ENCODE measurements around the gene CCDC141.

Gene CCDC141

GRCh38 chr2:178836807-178837206, 213.1 kb downstream of the CCDC141 start:
- no peak overlapping the region for H3K9ac ChIP-seq (ENCODE audit: low read depth in 1 of 2, low read length in 2 of 2)
- no peak overlapping the region for H3K4me3 ChIP-seq (ENCODE audit: low read length in 2 of 2)
- H3K9me3 ChIP-seq (ENCODE audit: control insufficient read depth in 2 of 2, low read length in 2 of 2) = no peaks in the 10 kb centered on the region
- no peaks in the 10 kb centered on the region for H3K27me3 ChIP-seq (ENCODE audit: control insufficient read depth in 2 of 2, insufficient read depth in 2 of 2, low read length in 2 of 2)
- no peaks in the 10 kb centered on the region for H3K4me1 ChIP-seq (ENCODE audit: control insufficient read depth in 2 of 2, insufficient read depth in 2 of 2, low read length in 2 of 2)
- no peak overlapping the region for H3K27ac ChIP-seq (ENCODE audit: low read depth in 2 of 2, low read length in 2 of 2)
- no peaks in the 10 kb centered on the region for H3K36me3 ChIP-seq (ENCODE audit: control insufficient read depth in 2 of 2, insufficient read depth in 2 of 2, low read length in 2 of 2)

- H3K27me3 ChIP-seq (ENCODE audit: control insufficient read depth in 2 of 2, insufficient read depth in 2 of 2, low read length in 2 of 2) = no peaks in the 10 kb centered on the region
- H3K27ac ChIP-seq (ENCODE audit: low read depth in 2 of 2, low read length in 2 of 2) = no peak overlapping the region
- H3K9me3 ChIP-seq (ENCODE audit: control insufficient read depth in 2 of 2, low read length in 2 of 2) = no peaks in the 10 kb centered on the region
- no peak overlapping the region for H3K9ac ChIP-seq (ENCODE audit: low read depth in 1 of 2, low read length in 2 of 2)
- no peaks in the 10 kb centered on the region for H3K4me1 ChIP-seq (ENCODE audit: control insufficient read depth in 2 of 2, insufficient read depth in 2 of 2, low read length in 2 of 2)
- no peak overlapping the region for H3K4me3 ChIP-seq (ENCODE audit: low read length in 2 of 2)
- H3K36me3 ChIP-seq (ENCODE audit: control insufficient read depth in 2 of 2, insufficient read depth in 2 of 2, low read length in 2 of 2) = no peaks in the 10 kb centered on the region
Measured at GRCh38 chr2:178834086-178834485, 215.9 kb downstream of the CCDC141 start.

- no peaks in the 10 kb centered on the region for H3K36me3 ChIP-seq (ENCODE audit: control insufficient read depth in 2 of 2, insufficient read depth in 2 of 2, low read length in 2 of 2)
- no peak overlapping the region for H3K4me3 ChIP-seq (ENCODE audit: low read length in 2 of 2)
- H3K4me1 ChIP-seq (ENCODE audit: control insufficient read depth in 2 of 2, insufficient read depth in 2 of 2, low read length in 2 of 2) = no peaks in the 10 kb centered on the region
- H3K9me3 ChIP-seq (ENCODE audit: control insufficient read depth in 2 of 2, low read length in 2 of 2) = no peaks in the 10 kb centered on the region
- no peak overlapping the region for H3K9ac ChIP-seq (ENCODE audit: low read depth in 1 of 2, low read length in 2 of 2)
- H3K27me3 ChIP-seq (ENCODE audit: control insufficient read depth in 2 of 2, insufficient read depth in 2 of 2, low read length in 2 of 2) = no peaks in the 10 kb centered on the region
- no peak overlapping the region for H3K27ac ChIP-seq (ENCODE audit: low read depth in 2 of 2, low read length in 2 of 2)
Measured at GRCh38 chr2:178833382-178833781, 216.6 kb downstream of the CCDC141 start.

- Histone ChIP-seq H3K9me3 (ENCODE audit: control insufficient read depth in 2 of 2, low read length in 2 of 2) (no peaks in the 10 kb centered on the region), H3K4me3 (ENCODE audit: low read length in 2 of 2) (no peak overlapping the region), H3K36me3 (ENCODE audit: control insufficient read depth in 2 of 2, insufficient read depth in 2 of 2, low read length in 2 of 2) (no peaks in the 10 kb centered on the region), H3K9ac (ENCODE audit: low read depth in 1 of 2, low read length in 2 of 2) (no peak overlapping the region), H3K4me1 (ENCODE audit: control insufficient read depth in 2 of 2, insufficient read depth in 2 of 2, low read length in 2 of 2) (no peaks in the 10 kb centered on the region), H3K27ac (ENCODE audit: low read depth in 2 of 2, low read length in 2 of 2) (no peak overlapping the region), H3K27me3 (ENCODE audit: control insufficient read depth in 2 of 2, insufficient read depth in 2 of 2, low read length in 2 of 2) (no peaks in the 10 kb centered on the region)
Measured at GRCh38 chr2:178830451-178830850, 219.5 kb downstream of the CCDC141 start.

GRCh38 chr2:178829981-178830380, 220.0 kb downstream of the CCDC141 start:
- H3K36me3 ChIP-seq (ENCODE audit: control insufficient read depth in 2 of 2, insufficient read depth in 2 of 2, low read length in 2 of 2) = no peaks in the 10 kb centered on the region
- H3K4me1 ChIP-seq (ENCODE audit: control insufficient read depth in 2 of 2, insufficient read depth in 2 of 2, low read length in 2 of 2) = no peaks in the 10 kb centered on the region
- H3K27me3 ChIP-seq (ENCODE audit: control insufficient read depth in 2 of 2, insufficient read depth in 2 of 2, low read length in 2 of 2) = no peaks in the 10 kb centered on the region
- no peak overlapping the region for H3K9ac ChIP-seq (ENCODE audit: low read depth in 1 of 2, low read length in 2 of 2)
- H3K9me3 ChIP-seq (ENCODE audit: control insufficient read depth in 2 of 2, low read length in 2 of 2) = no peaks in the 10 kb centered on the region
- H3K4me3 ChIP-seq (ENCODE audit: low read length in 2 of 2) = no peak overlapping the region
- H3K27ac ChIP-seq (ENCODE audit: low read depth in 2 of 2, low read length in 2 of 2) = no peak overlapping the region

- Histone ChIP-seq H3K4me3 (ENCODE audit: low read length in 2 of 2) (no peak overlapping the region), H3K27ac (ENCODE audit: low read depth in 2 of 2, low read length in 2 of 2) (no peak overlapping the region), H3K27me3 (ENCODE audit: control insufficient read depth in 2 of 2, insufficient read depth in 2 of 2, low read length in 2 of 2) (no peaks in the 10 kb centered on the region), H3K9ac (ENCODE audit: low read depth in 1 of 2, low read length in 2 of 2) (no peak overlapping the region), H3K9me3 (ENCODE audit: control insufficient read depth in 2 of 2, low read length in 2 of 2) (no peaks in the 10 kb centered on the region), H3K36me3 (ENCODE audit: control insufficient read depth in 2 of 2, insufficient read depth in 2 of 2, low read length in 2 of 2) (no peaks in the 10 kb centered on the region), H3K4me1 (ENCODE audit: control insufficient read depth in 2 of 2, insufficient read depth in 2 of 2, low read length in 2 of 2) (no peaks in the 10 kb centered on the region)
Measured at GRCh38 chr2:178829299-178829960, 220.5 kb downstream of the CCDC141 start.

GRCh38 chr2:178828486-178828881, 221.5 kb downstream of the CCDC141 start:
- H3K9ac ChIP-seq (ENCODE audit: low read depth in 1 of 2, low read length in 2 of 2) = no peak overlapping the region
- H3K27ac ChIP-seq (ENCODE audit: low read depth in 2 of 2, low read length in 2 of 2) = no peak overlapping the region

GRCh38 chr2:178827739-178828485, 222.0 kb downstream of the CCDC141 start:
- no peaks in the 10 kb centered on the region for H3K36me3 ChIP-seq (ENCODE audit: control insufficient read depth in 2 of 2, insufficient read depth in 2 of 2, low read length in 2 of 2)
- no peaks in the 10 kb centered on the region for H3K9me3 ChIP-seq (ENCODE audit: control insufficient read depth in 2 of 2, low read length in 2 of 2)
- no peaks in the 10 kb centered on the region for H3K4me1 ChIP-seq (ENCODE audit: control insufficient read depth in 2 of 2, insufficient read depth in 2 of 2, low read length in 2 of 2)
- H3K4me3 ChIP-seq (ENCODE audit: low read length in 2 of 2) = no peak overlapping the region
- H3K27ac ChIP-seq (ENCODE audit: low read depth in 2 of 2, low read length in 2 of 2) = no peak overlapping the region
- H3K9ac ChIP-seq (ENCODE audit: low read depth in 1 of 2, low read length in 2 of 2) = no peak overlapping the region
- H3K27me3 ChIP-seq (ENCODE audit: control insufficient read depth in 2 of 2, insufficient read depth in 2 of 2, low read length in 2 of 2) = no peaks in the 10 kb centered on the region

More at GRCh38 chr2:178828486-178828881, 221.5 kb downstream of the CCDC141 start:
- no peaks in the 10 kb centered on the region for H3K36me3 ChIP-seq (ENCODE audit: control insufficient read depth in 2 of 2, insufficient read depth in 2 of 2, low read length in 2 of 2)
- no peaks in the 10 kb centered on the region for H3K9me3 ChIP-seq (ENCODE audit: control insufficient read depth in 2 of 2, low read length in 2 of 2)
- H3K4me3 ChIP-seq (ENCODE audit: low read length in 2 of 2) = no peak overlapping the region
- no peaks in the 10 kb centered on the region for H3K4me1 ChIP-seq (ENCODE audit: control insufficient read depth in 2 of 2, insufficient read depth in 2 of 2, low read length in 2 of 2)
- no peaks in the 10 kb centered on the region for H3K27me3 ChIP-seq (ENCODE audit: control insufficient read depth in 2 of 2, insufficient read depth in 2 of 2, low read length in 2 of 2)

GRCh38 chr2:178827111-178827510, 222.8 kb downstream of the CCDC141 start:
- H3K27ac ChIP-seq (ENCODE audit: low read depth in 2 of 2, low read length in 2 of 2) = no peak overlapping the region

GRCh38 chr2:178825183-178825582, 224.8 kb downstream of the CCDC141 start:
- no peaks in the 10 kb centered on the region for H3K36me3 ChIP-seq (ENCODE audit: control insufficient read depth in 2 of 2, insufficient read depth in 2 of 2, low read length in 2 of 2)
- H3K9ac ChIP-seq (ENCODE audit: low read depth in 1 of 2, low read length in 2 of 2) = no peak overlapping the region
- H3K27ac ChIP-seq (ENCODE audit: low read depth in 2 of 2, low read length in 2 of 2) = no peak overlapping the region
- no peaks in the 10 kb centered on the region for H3K4me1 ChIP-seq (ENCODE audit: control insufficient read depth in 2 of 2, insufficient read depth in 2 of 2, low read length in 2 of 2)
- no peaks in the 10 kb centered on the region for H3K9me3 ChIP-seq (ENCODE audit: control insufficient read depth in 2 of 2, low read length in 2 of 2)
- no peak overlapping the region for H3K4me3 ChIP-seq (ENCODE audit: low read length in 2 of 2)
- H3K27me3 ChIP-seq (ENCODE audit: control insufficient read depth in 2 of 2, insufficient read depth in 2 of 2, low read length in 2 of 2) = no peaks in the 10 kb centered on the region

More at GRCh38 chr2:178827111-178827510, 222.8 kb downstream of the CCDC141 start:
- no peaks in the 10 kb centered on the region for H3K27me3 ChIP-seq (ENCODE audit: control insufficient read depth in 2 of 2, insufficient read depth in 2 of 2, low read length in 2 of 2)
- no peaks in the 10 kb centered on the region for H3K9me3 ChIP-seq (ENCODE audit: control insufficient read depth in 2 of 2, low read length in 2 of 2)
- H3K4me3 ChIP-seq (ENCODE audit: low read length in 2 of 2) = no peak overlapping the region
- H3K9ac ChIP-seq (ENCODE audit: low read depth in 1 of 2, low read length in 2 of 2) = no peak overlapping the region
- no peaks in the 10 kb centered on the region for H3K36me3 ChIP-seq (ENCODE audit: control insufficient read depth in 2 of 2, insufficient read depth in 2 of 2, low read length in 2 of 2)
- no peaks in the 10 kb centered on the region for H3K4me1 ChIP-seq (ENCODE audit: control insufficient read depth in 2 of 2, insufficient read depth in 2 of 2, low read length in 2 of 2)
